Gastrocnemius medialis (tissue), 4 donors: Measurements from ENCODE around the gene NLRP7. TPM values are rescaled to one million over a fixed set of nuclear protein-coding genes. Genes with fewer than 3 reads are reported as not detected.
"Not testable (repeated sequence)": the region's sequence is repeated elsewhere in the genome, so short reads cannot be mapped to it uniquely, and the experiment has no call there.

ENCODE experiments used
- ATAC-seq, 2 donors: fragments of 150-250 bp; one replicate each; pipeline ENCODE4 v1.9.1; 2016
- DNase-seq, 2 donors: peaks; one replicate each; pipeline ENCODE4 v3.0.0-alpha.2; 2019
- H3K27ac ChIP-seq, 4 donors: fragments of 200-600 bp; sonication (generic); 1 replicate in 1 of 4; 2 replicates in 3 of 4; pipeline ENCODE4 v1.5.1; 2016 to 2018; ENCODE audit warnings: mild to moderate bottlenecking in 2 of 4, moderate library complexity in 1 of 4
- H3K27me3 ChIP-seq, 3 donors: fragments of 200-600 bp; sonication (generic) in 2 of 3; 1 replicate in 1 of 3; 2 replicates in 2 of 3; pipeline versions ENCODE4 v1.5.1 to v1.6.0; 2016 to 2019; ENCODE audit warnings: mild to moderate bottlenecking in 1 of 3, moderate library complexity in 1 of 3
- H3K36me3 ChIP-seq, 2 donors: fragments of 200-600 bp; sonication (generic) in 1 of 2; one replicate each; pipeline ENCODE4 v1.5.1; 2017 to 2018
- H3K4me1 ChIP-seq, 2 donors: fragments of 200-600 bp; sonication (generic) in 1 of 2; one replicate each; pipeline ENCODE4 v1.5.1; 2016 to 2017; ENCODE audit warnings: mild to moderate bottlenecking in 2 of 2
- H3K4me3 ChIP-seq, 4 donors: fragments of 200-600 bp; sonication (generic) in 3 of 4; 1 replicate in 1 of 4; 2 replicates in 3 of 4; pipeline ENCODE4 v1.5.1; 2016 to 2019; ENCODE audit warnings: mild to moderate bottlenecking in 2 of 4
- H3K9me3 ChIP-seq, 3 donors: fragments of 200-600 bp; sonication (generic) in 2 of 3; 1 replicate in 1 of 3; 2 replicates in 2 of 3; pipeline ENCODE4 v1.5.1; 2016 to 2019
- CTCF ChIP-seq, 5 experiments: fragments of 450-650 bp in 3 of 5; fragments of 200-600 bp in 2 of 5; sonication (generic) in 2 of 5; IDR thresholded peaks in 4 of 5; conservative IDR thresholded peaks in 1 of 5; 1 replicate in 4 of 5; 2 replicates in 1 of 5; pipeline ENCODE4 v1.5.1; 2016 to 2019; ENCODE audit warnings: antibody characterized with exemption in 5 of 5, mild to moderate bottlenecking in 3 of 5, moderate library complexity in 3 of 5
- POLR2A ChIP-seq, 2 donors: fragments of 450-650 bp; IDR thresholded peaks; one replicate each; pipeline ENCODE4 v1.6.1; 2017; ENCODE audit warnings: antibody characterized with exemption in 2 of 2, mild to moderate bottlenecking in 2 of 2, moderate library complexity in 2 of 2
- in situ Hi-C, 4 donors: fragments of 200-750 bp; cut with MboI; loops; one replicate each; pipeline versions ENCODE4 v1.15.0 to v1.8.0; 2017; ENCODE audit warnings: low sequenced_read_pairs in 4 of 4
- intact Hi-C: fragments of 100-400 bp; cut with DNase I; formaldehyde crosslinking; loops from one replicate; pipeline ENCODE4 v1.15.1; 2023; ENCODE audit warnings: low total_unique reads
- total RNA-seq, 4 donors: library from RNA; depleted of rRNA; stranded (reverse); fragments of >200 nt; gene quantifications; one replicate each; pipeline versions ENCODE4 v1.1.0 to v1.2.3, GENCODE V29; 2016

Gene NLRP7
- not detected for total RNA-seq

DNA sequence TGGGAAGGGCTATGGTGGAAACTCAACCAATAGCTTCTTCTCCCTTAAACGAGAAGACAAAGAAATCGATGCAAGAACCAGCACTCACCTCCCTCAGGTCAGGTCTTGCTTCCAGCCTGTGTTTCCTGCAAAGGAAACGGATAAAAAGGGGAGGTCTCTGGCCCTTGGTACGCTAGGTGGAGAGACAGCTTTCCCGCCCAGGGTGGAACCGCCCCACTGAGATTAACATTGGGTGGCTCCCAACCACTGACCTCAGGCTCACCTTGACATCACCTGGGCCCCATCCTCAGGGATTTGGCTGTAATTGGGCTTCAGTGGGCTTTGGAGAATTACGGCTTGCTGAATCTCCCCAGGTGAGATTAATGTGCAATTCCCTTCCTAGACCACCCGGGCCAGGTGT lies at the start of gene NLRP7:
NLRP7 (minus strand) TSS at position 150 of the 400 bp plus-strand sequence.
- TF ChIP-seq CTCF (IDR thresholded peaks at IDR 0.05 in 4 of 5, conservative IDR thresholded peaks at IDR 0.05 in 1 of 5) (no peak), POLR2A (IDR thresholded peaks at IDR 0.05) (no peak)
- DNase-seq (no peak), ATAC-seq (no peak)
- Histone ChIP-seq H3K27ac (no peak within 1 kb of the TSS), H3K27me3 (no peaks in the 10 kb centered on the region), H3K36me3 (no peaks in the 10 kb centered on the region), H3K9me3 (no peaks in the 10 kb centered on the region), H3K4me3 (no peak within 1 kb of the TSS), H3K4me1 (no peaks in the 10 kb centered on the region)
- in situ Hi-C loops: no loop called here
- intact Hi-C loops: no loop called here

GRCh38 chr19:54995561-54995960 lies 48.2 kb upstream of the NLRP7 start:
- intact Hi-C loops: no loop called here
- no peaks in the 10 kb centered on the region for H3K27me3 ChIP-seq
- no peak for DNase-seq
- no peaks in the 10 kb centered on the region for H3K36me3 ChIP-seq
- ATAC-seq: no peak
- no peak overlapping the region for H3K4me3 ChIP-seq
- no peaks in the 10 kb centered on the region for H3K9me3 ChIP-seq
- no peaks in the 10 kb centered on the region for H3K4me1 ChIP-seq
- TF ChIP-seq POLR2A (IDR thresholded peaks at IDR 0.05) (no peak), CTCF (IDR thresholded peaks at IDR 0.05 in 4 of 5, conservative IDR thresholded peaks at IDR 0.05 in 1 of 5) (no peak)
- in situ Hi-C loops: no loop called here
- H3K27ac ChIP-seq: no peak overlapping the region

DNA sequence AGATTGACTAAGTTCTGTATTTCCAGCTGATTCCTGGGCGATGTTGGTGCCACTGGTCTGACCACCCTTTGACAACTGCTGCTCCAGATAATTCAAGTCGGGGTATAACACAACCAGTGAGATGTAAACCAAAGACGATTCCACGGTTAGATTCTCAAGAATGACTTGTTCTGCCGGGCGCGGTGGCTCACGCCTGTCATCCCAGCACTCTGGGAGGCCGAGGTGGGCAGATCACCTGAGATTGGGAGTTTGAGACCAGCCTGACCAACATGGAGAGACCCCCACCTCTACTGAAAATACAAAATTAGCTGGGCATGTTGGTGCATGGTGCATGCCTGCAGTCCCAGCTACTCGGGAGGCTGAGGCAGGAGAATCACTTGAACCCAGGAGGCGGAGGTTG lies 42.2 kb upstream of the NLRP7 start:
- in situ Hi-C loops, ATAC-seq: not testable (repeated sequence)

DNA sequence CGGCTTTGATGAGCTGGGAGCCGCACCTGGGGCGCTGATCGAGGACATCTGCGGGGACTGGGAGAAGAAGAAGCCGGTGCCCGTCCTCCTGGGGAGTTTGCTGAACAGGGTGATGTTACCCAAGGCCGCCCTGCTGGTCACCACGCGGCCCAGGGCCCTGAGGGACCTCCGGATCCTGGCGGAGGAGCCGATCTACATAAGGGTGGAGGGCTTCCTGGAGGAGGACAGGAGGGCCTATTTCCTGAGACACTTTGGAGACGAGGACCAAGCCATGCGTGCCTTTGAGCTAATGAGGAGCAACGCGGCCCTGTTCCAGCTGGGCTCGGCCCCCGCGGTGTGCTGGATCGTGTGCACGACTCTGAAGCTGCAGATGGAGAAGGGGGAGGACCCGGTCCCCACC lies 35.2 kb upstream of the NLRP7 start:
- H3K4me1 ChIP-seq, H3K27ac ChIP-seq, intact Hi-C loops, ATAC-seq, in situ Hi-C loops, H3K9me3 ChIP-seq, H3K4me3 ChIP-seq, H3K36me3 ChIP-seq, DNase-seq, H3K27me3 ChIP-seq: not testable (repeated sequence)

More for the DNA sequence above, 42.2 kb upstream of the NLRP7 start:
- DNase-seq, H3K9me3 ChIP-seq, H3K27ac ChIP-seq, intact Hi-C loops, H3K36me3 ChIP-seq, H3K27me3 ChIP-seq, H3K4me1 ChIP-seq, H3K4me3 ChIP-seq: not testable (repeated sequence)

DNA sequence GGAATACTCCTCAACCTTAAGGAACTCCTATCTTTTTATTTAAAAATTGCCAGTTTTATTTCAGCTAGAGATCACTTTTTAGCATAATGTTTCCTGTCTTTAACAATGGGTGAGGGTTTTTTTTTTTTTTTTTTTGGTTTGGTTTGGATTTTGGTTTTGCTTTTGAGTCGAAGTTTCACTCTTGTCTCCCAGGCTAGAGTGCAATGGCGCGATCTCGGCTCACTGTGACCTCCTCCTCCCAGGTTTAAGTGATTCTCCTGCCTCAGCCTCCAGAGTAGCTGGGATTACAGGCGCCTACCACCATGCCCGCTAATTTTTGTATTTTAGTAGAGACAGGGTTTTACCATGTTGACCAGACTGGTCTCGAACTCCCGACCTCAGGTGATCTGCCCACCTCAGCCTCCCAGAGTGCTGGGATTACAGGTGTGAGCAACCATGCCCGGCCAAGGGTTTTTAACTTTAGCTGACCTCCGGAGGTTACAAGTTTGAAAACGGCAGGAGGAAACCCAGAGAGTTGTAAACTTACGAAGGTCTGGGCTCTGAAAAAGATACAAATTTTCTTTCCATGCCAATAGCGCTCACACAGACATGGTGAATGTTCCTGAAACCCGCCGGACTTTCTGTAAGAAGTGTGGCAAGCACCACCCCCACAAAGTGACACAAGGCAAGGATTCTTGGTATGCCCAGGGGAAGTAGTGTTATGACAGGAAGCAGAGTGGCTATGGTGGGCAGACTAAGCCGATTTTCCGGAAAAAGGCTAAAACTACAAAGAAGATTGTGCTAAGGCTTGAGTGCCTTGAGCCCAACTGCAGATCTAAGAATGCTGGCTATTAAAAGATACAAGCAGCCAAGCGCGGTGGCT lies 26.1 kb upstream of the NLRP7 start:
- H3K36me3 ChIP-seq, DNase-seq, H3K9me3 ChIP-seq, H3K4me1 ChIP-seq, H3K27me3 ChIP-seq, in situ Hi-C loops, H3K4me3 ChIP-seq, ATAC-seq, intact Hi-C loops, H3K27ac ChIP-seq: not testable (repeated sequence)

DNA sequence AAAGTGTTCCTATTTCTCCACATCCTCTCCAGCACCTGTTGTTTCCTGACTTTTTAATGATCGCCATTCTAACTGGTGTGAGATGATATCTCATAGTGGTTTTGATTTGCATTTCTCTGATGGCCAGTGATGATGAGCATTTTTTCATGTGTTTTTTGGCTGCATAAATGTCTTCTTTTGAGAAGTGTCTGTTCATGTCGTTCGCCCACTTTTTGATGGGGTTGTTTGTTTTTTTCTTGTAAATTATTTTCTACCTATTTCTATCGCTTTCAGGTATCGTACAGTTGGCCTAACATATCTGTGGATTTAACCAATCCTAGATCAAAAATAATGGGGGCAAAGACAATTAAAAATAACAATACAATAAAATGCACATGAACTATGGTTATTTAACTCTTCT lies 24.1 kb upstream of the NLRP7 start:
- DNase-seq, H3K36me3 ChIP-seq, H3K9me3 ChIP-seq, in situ Hi-C loops, H3K4me3 ChIP-seq, H3K4me1 ChIP-seq, H3K27ac ChIP-seq, intact Hi-C loops, H3K27me3 ChIP-seq, ATAC-seq: not testable (repeated sequence)

- in situ Hi-C loops: no loop called here
- Histone ChIP-seq H3K27ac (no peak overlapping the region), H3K4me3 (no peak overlapping the region), H3K27me3 (no peaks in the 10 kb centered on the region), H3K9me3 (no peaks in the 10 kb centered on the region), H3K36me3 (no peaks in the 10 kb centered on the region), H3K4me1 (no peaks in the 10 kb centered on the region)
- intact Hi-C loops: no loop called here
- no peak for TF ChIP-seq POLR2A (IDR thresholded peaks at IDR 0.05)
- TF ChIP-seq CTCF (IDR thresholded peaks at IDR 0.05 in 4 of 5, conservative IDR thresholded peaks at IDR 0.05 in 1 of 5): no peak
- ATAC-seq: no peak
- DNase-seq: no peak
Measured at GRCh38 chr19:54969647-54970046, 22.3 kb upstream of the NLRP7 start.
